GM23338 (cell line): Measurements from ENCODE around the gene SERF2. TPM values are rescaled to one million over a fixed set of nuclear protein-coding genes. Genes with fewer than 3 reads are reported as not detected.

ENCODE experiments used
- ATAC-seq: fragments of 200-7000 bp; cut with Tn5 transposase; 3 replicates; pipeline ENCODE4 v1.9.1; 2020
- DNase-seq: peaks from one replicate; pipeline ENCODE4 v3.0.0-alpha.2; 2015; ENCODE audit warnings: low spot score
- H2AFZ ChIP-seq: fragments of 200-600 bp; sonication (generic); 2 replicates; pipeline ENCODE4 v1.8.0; 2016; ENCODE audit warnings: antibody characterized with exemption, mild to moderate bottlenecking, moderate library complexity
- H3F3A ChIP-seq: fragments of 200-600 bp; sonication (generic); replicated peaks from 2 replicates; pipeline ENCODE4 v1.8.0; 2017; ENCODE audit warnings: antibody characterized with exemption, mixed run types, low read depth
- H3K27ac ChIP-seq: fragments of 200-600 bp; sonication (generic); 2 replicates; pipeline ENCODE4 v1.6.1; 2016; ENCODE audit warnings: low read depth
- H3K27me3 ChIP-seq: fragments of 200-600 bp; sonication (generic); 2 replicates; pipeline ENCODE4 v1.8.0; 2016; ENCODE audit warnings: mild to moderate bottlenecking, mixed run types, moderate library complexity; ENCODE audit not compliant: insufficient read depth
- H3K36me3 ChIP-seq: fragments of 200-600 bp; sonication (generic); 2 replicates; pipeline ENCODE4 v1.8.0; 2016; ENCODE audit warnings: mild to moderate bottlenecking; ENCODE audit not compliant: insufficient read depth
- H3K4me1 ChIP-seq: fragments of 200-600 bp; sonication (generic); 2 replicates; pipeline ENCODE4 v1.8.0; 2016; ENCODE audit warnings: mild to moderate bottlenecking, moderate library complexity; ENCODE audit not compliant: insufficient read depth
- H3K4me2 ChIP-seq: fragments of 200-600 bp; sonication (generic); 2 replicates; pipeline ENCODE4 v1.7.1; 2017; ENCODE audit warnings: mixed run types
- H3K4me3 ChIP-seq: fragments of 200-600 bp; sonication (generic); 2 replicates; pipeline ENCODE4 v1.6.1; 2016; ENCODE audit warnings: mixed run types
- H3K79me2 ChIP-seq: fragments of 200-600 bp; sonication (generic); replicated peaks from 2 replicates; pipeline ENCODE4 v1.8.0; 2017; ENCODE audit warnings: mild to moderate bottlenecking; ENCODE audit not compliant: insufficient read depth
- H3K9me2 ChIP-seq: fragments of 200-600 bp; sonication (generic); 2 replicates; pipeline ENCODE4 v1.8.0; 2017; ENCODE audit not compliant: insufficient read depth
- H4K20me1 ChIP-seq: fragments of 200-600 bp; sonication (generic); replicated peaks from 2 replicates; pipeline ENCODE4 v1.8.0; 2017; ENCODE audit warnings: mild to moderate bottlenecking; ENCODE audit not compliant: insufficient read depth
- H3K27ac Mint-ChIP-seq: 2 replicates; pipeline ENCODE4 v1.8.0; 2020; ENCODE audit warnings: inconsistent platforms, mild to moderate bottlenecking, moderate library complexity, mixed read lengths
- H3K27me3 Mint-ChIP-seq: 3 replicates; pipeline ENCODE4 v1.8.0; 2022; ENCODE audit warnings: low read depth, mild to moderate bottlenecking, moderate library complexity, mixed read lengths, inconsistent platforms; ENCODE audit not compliant: insufficient read depth, poor library complexity
- H3K36me3 Mint-ChIP-seq: 3 replicates; pipeline ENCODE4 v1.8.0; 2021; ENCODE audit warnings: low read depth, mild to moderate bottlenecking, inconsistent platforms, moderate library complexity, mixed read lengths
- H3K4me1 Mint-ChIP-seq: 3 replicates; pipeline ENCODE4 v1.8.0; 2020; ENCODE audit warnings: mild to moderate bottlenecking, inconsistent platforms, mixed read lengths
- H3K4me3 Mint-ChIP-seq: 3 replicates; pipeline ENCODE4 v1.8.0; 2021; ENCODE audit warnings: moderate library complexity, mild to moderate bottlenecking, inconsistent platforms, mixed read lengths
- H3K9me3 Mint-ChIP-seq: 3 replicates; pipeline ENCODE4 v1.8.0; 2020; ENCODE audit warnings: moderate library complexity, mild to moderate bottlenecking, inconsistent platforms, mixed read lengths
- CTCF ChIP-seq, 2 experiments: fragments of 200-600 bp in 1 of 2; sonication (generic) in 1 of 2; conservative IDR thresholded peaks; 2 replicates each; pipeline versions ENCODE4 v1.5.1 to v1.6.1; 2016 to 2017; ENCODE audit warnings: antibody characterized with exemption in 2 of 2, low read depth in 2 of 2, mild to moderate bottlenecking in 2 of 2, moderate library complexity in 1 of 2
- EZH2 ChIP-seq: fragments of 200-600 bp; sonication (generic); IDR thresholded peaks from one replicate; pipeline ENCODE4 v1.8.0; 2017; ENCODE audit warnings: antibody characterized with exemption, mild to moderate bottlenecking, low read depth; ENCODE audit not compliant: unreplicated experiment
- NANOG ChIP-seq: IDR thresholded peaks from 2 replicates; pipeline ENCODE4 v1.6.1; 2016; ENCODE audit warnings: antibody characterized with exemption, borderline replicate concordance
- POLR2AphosphoS5 ChIP-seq: IDR thresholded peaks from 2 replicates; pipeline ENCODE4 v1.6.1; 2016; ENCODE audit warnings: antibody characterized with exemption, low read depth
- STAT1 ChIP-seq: IDR thresholded peaks from one replicate; pipeline ENCODE4 v1.6.1; 2016; ENCODE audit warnings: antibody characterized with exemption; ENCODE audit not compliant: unreplicated experiment
- ZNF331 ChIP-seq: fragments of 250-450 bp; sonication (Bioruptor Pico); IDR thresholded peaks from 2 replicates; pipeline ENCODE4 v1.5.0; 2020; ENCODE audit warnings: low read depth, mild to moderate bottlenecking, moderate library complexity
- polyA plus RNA-seq: library from polyadenylated mRNA; unstranded; fragments of >200 nt; fragmentation: Nextera tagmentation; extraction: Ambion mirVana; gene quantifications from 2 replicates; pipeline ENCODE4 v1.2.1, GENCODE V29; 2016
- total RNA-seq: library from RNA; depleted of rRNA; stranded (reverse); fragments of >200 nt; shearing (Covaris generic); gene quantifications from 2 replicates; pipeline ENCODE4 v1.2.3, GENCODE V29; 2014
- TF ChIP-seq, protein P1 (sequence below): IDR thresholded peaks from 2 replicates; pipeline ENCODE4 v1.6.1; 2016; ENCODE audit warnings: antibody characterized with exemption
- TF ChIP-seq, protein P2 (sequence below): fragments of 250-450 bp; sonication (Bioruptor Pico); IDR thresholded peaks from 2 replicates; pipeline ENCODE4 v1.5.0; 2020; ENCODE audit warnings: mild to moderate bottlenecking, moderate library complexity
- TF ChIP-seq, protein P3 (sequence below): IDR thresholded peaks from one replicate; pipeline ENCODE4 v1.6.1; 2018; ENCODE audit warnings: antibody characterized with exemption; ENCODE audit not compliant: unreplicated experiment

The SERF2 gene
- total and polyA plus RNA-seq, 2 experiments from 2014 or later = 460 to 2,602 TPM

DNA sequence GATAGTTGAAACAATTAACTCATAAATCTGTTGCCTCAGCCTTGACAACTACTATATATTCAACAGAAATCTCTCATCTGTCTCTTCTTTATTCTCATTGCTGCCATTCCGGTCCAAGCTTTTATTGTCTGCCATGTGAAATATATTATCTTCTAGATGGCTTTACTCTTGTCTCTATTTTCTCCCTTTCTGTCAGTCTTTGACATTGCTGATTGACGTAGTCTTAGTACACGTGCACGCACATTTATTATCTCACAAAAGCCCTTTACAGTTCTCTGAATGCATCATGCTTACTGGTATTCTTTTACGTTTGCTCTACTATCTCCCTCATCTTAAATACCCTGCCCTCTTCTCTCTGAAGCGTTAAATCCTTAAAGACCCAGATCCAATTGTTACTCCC is 40.2 kb upstream of the SERF2 start:
- no peak overlapping the region for H3K27ac ChIP-seq
- no peaks in the 10 kb centered on the region for H3K27me3 ChIP-seq
- peaks cover 48% of the 10 kb centered on the region for H3K36me3 ChIP-seq
- Mint-ChIP-seq H3K4me3 (no peak overlapping the region), H3K9me3 (no peaks in the 10 kb centered on the region), H3K27me3 (peaks cover 4% of the 10 kb centered on the region), H3K27ac (no peak overlapping the region), H3K4me1 (peaks cover 11% of the 10 kb centered on the region; the same call in 2 of the 3 replicates), H3K36me3 (peaks cover 59% of the 10 kb centered on the region)
- no peak overlapping the region for H2AFZ ChIP-seq
- H3K9me2 ChIP-seq = no peaks in the 10 kb centered on the region
- ATAC-seq (no peak), DNase-seq (no peak)
- no peaks in the 10 kb centered on the region for H3F3A ChIP-seq
- no peak overlapping the region for H3K4me3 ChIP-seq
- peaks cover 100% of the 10 kb centered on the region for H3K79me2 ChIP-seq
- H3K4me2 ChIP-seq = no peak overlapping the region
- peaks cover 84% of the 10 kb centered on the region for H4K20me1 ChIP-seq
- H3K4me1 ChIP-seq = peaks cover 9% of the 10 kb centered on the region
- TF ChIP-seq ZNF331 (CRISPR knock-in tag) = no peak
- TF ChIP-seq, protein P1, sequence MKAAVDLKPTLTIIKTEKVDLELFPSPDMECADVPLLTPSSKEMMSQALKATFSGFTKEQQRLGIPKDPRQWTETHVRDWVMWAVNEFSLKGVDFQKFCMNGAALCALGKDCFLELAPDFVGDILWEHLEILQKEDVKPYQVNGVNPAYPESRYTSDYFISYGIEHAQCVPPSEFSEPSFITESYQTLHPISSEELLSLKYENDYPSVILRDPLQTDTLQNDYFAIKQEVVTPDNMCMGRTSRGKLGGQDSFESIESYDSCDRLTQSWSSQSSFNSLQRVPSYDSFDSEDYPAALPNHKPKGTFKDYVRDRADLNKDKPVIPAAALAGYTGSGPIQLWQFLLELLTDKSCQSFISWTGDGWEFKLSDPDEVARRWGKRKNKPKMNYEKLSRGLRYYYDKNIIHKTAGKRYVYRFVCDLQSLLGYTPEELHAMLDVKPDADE = no peak
- TF ChIP-seq, protein P2, sequence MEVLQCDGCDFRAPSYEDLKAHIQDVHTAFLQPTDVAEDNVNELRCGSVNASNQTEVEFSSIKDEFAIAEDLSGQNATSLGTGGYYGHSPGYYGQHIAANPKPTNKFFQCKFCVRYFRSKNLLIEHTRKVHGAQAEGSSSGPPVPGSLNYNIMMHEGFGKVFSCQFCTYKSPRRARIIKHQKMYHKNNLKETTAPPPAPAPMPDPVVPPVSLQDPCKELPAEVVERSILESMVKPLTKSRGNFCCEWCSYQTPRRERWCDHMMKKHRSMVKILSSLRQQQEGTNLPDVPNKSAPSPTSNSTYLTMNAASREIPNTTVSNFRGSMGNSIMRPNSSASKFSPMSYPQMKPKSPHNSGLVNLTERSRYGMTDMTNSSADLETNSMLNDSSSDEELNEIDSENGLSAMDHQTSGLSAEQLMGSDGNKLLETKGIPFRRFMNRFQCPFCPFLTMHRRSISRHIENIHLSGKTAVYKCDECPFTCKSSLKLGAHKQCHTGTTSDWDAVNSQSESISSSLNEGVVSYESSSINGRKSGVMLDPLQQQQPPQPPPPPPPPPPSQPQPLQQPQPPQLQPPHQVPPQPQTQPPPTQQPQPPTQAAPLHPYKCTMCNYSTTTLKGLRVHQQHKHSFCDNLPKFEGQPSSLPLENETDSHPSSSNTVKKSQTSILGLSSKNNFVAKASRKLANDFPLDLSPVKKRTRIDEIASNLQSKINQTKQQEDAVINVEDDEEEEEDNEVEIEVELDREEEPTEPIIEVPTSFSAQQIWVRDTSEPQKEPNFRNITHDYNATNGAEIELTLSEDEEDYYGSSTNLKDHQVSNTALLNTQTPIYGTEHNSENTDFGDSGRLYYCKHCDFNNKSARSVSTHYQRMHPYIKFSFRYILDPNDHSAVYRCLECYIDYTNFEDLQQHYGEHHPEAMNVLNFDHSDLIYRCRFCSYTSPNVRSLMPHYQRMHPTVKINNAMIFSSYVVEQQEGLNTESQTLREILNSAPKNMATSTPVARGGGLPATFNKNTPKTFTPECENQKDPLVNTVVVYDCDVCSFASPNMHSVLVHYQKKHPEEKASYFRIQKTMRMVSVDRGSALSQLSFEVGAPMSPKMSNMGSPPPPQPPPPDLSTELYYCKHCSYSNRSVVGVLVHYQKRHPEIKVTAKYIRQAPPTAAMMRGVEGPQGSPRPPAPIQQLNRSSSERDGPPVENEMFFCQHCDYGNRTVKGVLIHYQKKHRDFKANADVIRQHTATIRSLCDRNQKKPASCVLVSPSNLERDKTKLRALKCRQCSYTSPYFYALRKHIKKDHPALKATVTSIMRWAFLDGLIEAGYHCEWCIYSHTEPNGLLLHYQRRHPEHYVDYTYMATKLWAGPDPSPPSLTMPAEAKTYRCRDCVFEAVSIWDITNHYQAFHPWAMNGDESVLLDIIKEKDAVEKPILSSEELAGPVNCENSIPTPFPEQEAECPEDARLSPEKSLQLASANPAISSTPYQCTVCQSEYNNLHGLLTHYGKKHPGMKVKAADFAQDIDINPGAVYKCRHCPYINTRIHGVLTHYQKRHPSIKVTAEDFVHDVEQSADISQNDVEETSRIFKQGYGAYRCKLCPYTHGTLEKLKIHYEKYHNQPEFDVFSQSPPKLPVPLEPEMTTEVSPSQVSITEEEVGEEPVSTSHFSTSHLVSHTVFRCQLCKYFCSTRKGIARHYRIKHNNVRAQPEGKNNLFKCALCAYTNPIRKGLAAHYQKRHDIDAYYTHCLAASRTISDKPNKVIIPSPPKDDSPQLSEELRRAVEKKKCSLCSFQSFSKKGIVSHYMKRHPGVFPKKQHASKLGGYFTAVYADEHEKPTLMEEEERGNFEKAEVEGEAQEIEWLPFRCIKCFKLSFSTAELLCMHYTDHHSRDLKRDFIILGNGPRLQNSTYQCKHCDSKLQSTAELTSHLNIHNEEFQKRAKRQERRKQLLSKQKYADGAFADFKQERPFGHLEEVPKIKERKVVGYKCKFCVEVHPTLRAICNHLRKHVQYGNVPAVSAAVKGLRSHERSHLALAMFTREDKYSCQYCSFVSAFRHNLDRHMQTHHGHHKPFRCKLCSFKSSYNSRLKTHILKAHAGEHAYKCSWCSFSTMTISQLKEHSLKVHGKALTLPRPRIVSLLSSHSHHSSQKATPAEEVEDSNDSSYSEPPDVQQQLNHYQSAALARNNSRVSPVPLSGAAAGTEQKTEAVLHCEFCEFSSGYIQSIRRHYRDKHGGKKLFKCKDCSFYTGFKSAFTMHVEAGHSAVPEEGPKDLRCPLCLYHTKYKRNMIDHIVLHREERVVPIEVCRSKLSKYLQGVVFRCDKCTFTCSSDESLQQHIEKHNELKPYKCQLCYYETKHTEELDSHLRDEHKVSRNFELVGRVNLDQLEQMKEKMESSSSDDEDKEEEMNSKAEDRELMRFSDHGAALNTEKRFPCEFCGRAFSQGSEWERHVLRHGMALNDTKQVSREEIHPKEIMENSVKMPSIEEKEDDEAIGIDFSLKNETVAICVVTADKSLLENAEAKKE (CRISPR knock-in tag) = no peak
- TF ChIP-seq POLR2AphosphoS5 = no peak
- TF ChIP-seq, protein P3, sequence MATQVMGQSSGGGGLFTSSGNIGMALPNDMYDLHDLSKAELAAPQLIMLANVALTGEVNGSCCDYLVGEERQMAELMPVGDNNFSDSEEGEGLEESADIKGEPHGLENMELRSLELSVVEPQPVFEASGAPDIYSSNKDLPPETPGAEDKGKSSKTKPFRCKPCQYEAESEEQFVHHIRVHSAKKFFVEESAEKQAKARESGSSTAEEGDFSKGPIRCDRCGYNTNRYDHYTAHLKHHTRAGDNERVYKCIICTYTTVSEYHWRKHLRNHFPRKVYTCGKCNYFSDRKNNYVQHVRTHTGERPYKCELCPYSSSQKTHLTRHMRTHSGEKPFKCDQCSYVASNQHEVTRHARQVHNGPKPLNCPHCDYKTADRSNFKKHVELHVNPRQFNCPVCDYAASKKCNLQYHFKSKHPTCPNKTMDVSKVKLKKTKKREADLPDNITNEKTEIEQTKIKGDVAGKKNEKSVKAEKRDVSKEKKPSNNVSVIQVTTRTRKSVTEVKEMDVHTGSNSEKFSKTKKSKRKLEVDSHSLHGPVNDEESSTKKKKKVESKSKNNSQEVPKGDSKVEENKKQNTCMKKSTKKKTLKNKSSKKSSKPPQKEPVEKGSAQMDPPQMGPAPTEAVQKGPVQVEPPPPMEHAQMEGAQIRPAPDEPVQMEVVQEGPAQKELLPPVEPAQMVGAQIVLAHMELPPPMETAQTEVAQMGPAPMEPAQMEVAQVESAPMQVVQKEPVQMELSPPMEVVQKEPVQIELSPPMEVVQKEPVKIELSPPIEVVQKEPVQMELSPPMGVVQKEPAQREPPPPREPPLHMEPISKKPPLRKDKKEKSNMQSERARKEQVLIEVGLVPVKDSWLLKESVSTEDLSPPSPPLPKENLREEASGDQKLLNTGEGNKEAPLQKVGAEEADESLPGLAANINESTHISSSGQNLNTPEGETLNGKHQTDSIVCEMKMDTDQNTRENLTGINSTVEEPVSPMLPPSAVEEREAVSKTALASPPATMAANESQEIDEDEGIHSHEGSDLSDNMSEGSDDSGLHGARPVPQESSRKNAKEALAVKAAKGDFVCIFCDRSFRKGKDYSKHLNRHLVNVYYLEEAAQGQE = no peak
- no peak for TF ChIP-seq CTCF (conservative IDR thresholded peaks at IDR 0.05; ENCODE audit: low read depth in 2 of 2)
- TF ChIP-seq NANOG = no peak
- no peak for TF ChIP-seq STAT1
- no peak for TF ChIP-seq EZH2
